Astrocyte (in vitro differentiated cells and primary cell): Measurements from ENCODE around the gene LAS1L. TPM values are rescaled to one million over a fixed set of nuclear protein-coding genes. Genes with fewer than 3 reads are reported as not detected.

Experiments
- DNase-seq: peaks from one replicate; pipeline ENCODE4 v3.0.0-alpha.2; 2010; ENCODE audit warnings: low read depth
- FAIRE-seq: peaks from 2 replicates; lab custom pipeline; 2011; peaks lifted over from hg19 to GRCh38; lab: Jason Lieb, UNC
- H2AFZ ChIP-seq: 2 replicates; pipeline ENCODE4 v1.6.0; 2012; ENCODE audit warnings: low read depth, low read length, inconsistent platforms
- H3K27ac ChIP-seq: 2 replicates; pipeline ENCODE4 v1.5.1; 2011; ENCODE audit warnings: low read depth, low read length, inconsistent platforms
- H3K27me3 ChIP-seq: 2 replicates; pipeline ENCODE4 v1.6.0; 2011; ENCODE audit warnings: low read length, inconsistent platforms; ENCODE audit not compliant: insufficient read depth
- H3K36me3 ChIP-seq: 2 replicates; pipeline ENCODE4 v1.5.1; 2011; ENCODE audit warnings: low read length, inconsistent platforms; ENCODE audit not compliant: insufficient read depth
- H3K4me1 ChIP-seq: 2 replicates; pipeline ENCODE4 v1.5.1; 2011; ENCODE audit warnings: low read length, inconsistent platforms; ENCODE audit not compliant: insufficient read depth
- H3K4me2 ChIP-seq: 2 replicates; pipeline ENCODE4 v1.6.0; 2012; ENCODE audit warnings: low read length, inconsistent platforms
- H3K4me3 ChIP-seq: 2 replicates; pipeline ENCODE4 v1.5.1; 2011; ENCODE audit warnings: low read depth, mild to moderate bottlenecking, low read length, inconsistent platforms; ENCODE audit not compliant: insufficient read depth
- H3K79me2 ChIP-seq: 2 replicates; pipeline ENCODE4 v1.6.0; 2012; ENCODE audit warnings: mild to moderate bottlenecking, low read length, inconsistent platforms; ENCODE audit not compliant: insufficient read depth
- H3K9ac ChIP-seq: 2 replicates; pipeline ENCODE4 v1.6.0; 2012; ENCODE audit warnings: mild to moderate bottlenecking, low read length, inconsistent platforms
- H3K9me3 ChIP-seq: 2 replicates; pipeline ENCODE4 v1.5.1; 2012; ENCODE audit warnings: low read depth, mild to moderate bottlenecking, low read length, inconsistent platforms; ENCODE audit not compliant: insufficient read depth
- H4K20me1 ChIP-seq: 2 replicates; pipeline ENCODE4 v1.6.0; 2012; ENCODE audit warnings: low read length, inconsistent platforms; ENCODE audit not compliant: insufficient read depth
- H3K27ac Mint-ChIP-seq: one replicate; pipeline ENCODE4 v1.8.0; 2021; ENCODE audit warnings: mild to moderate bottlenecking, mixed read lengths; ENCODE audit not compliant: unreplicated experiment
- H3K27me3 Mint-ChIP-seq: one replicate; pipeline ENCODE4 v1.8.0; 2021; ENCODE audit warnings: low read depth, mixed read lengths; ENCODE audit not compliant: unreplicated experiment
- H3K36me3 Mint-ChIP-seq: one replicate; pipeline ENCODE4 v1.8.0; 2021; ENCODE audit warnings: low read depth, mixed read lengths; ENCODE audit not compliant: unreplicated experiment
- H3K4me1 Mint-ChIP-seq: one replicate; pipeline ENCODE4 v1.8.0; 2021; ENCODE audit warnings: low read depth, mixed read lengths; ENCODE audit not compliant: unreplicated experiment
- H3K4me3 Mint-ChIP-seq: one replicate; pipeline ENCODE4 v1.8.0; 2021; ENCODE audit warnings: mild to moderate bottlenecking, moderate library complexity, mixed read lengths; ENCODE audit not compliant: unreplicated experiment
- H3K9me3 Mint-ChIP-seq: one replicate; pipeline ENCODE4 v1.8.0; 2021; ENCODE audit warnings: mild to moderate bottlenecking, mixed read lengths; ENCODE audit not compliant: unreplicated experiment
- CTCF ChIP-seq: IDR thresholded peaks from 2 replicates; pipeline ENCODE4 v1.5.1; 2011; ENCODE audit warnings: low read depth, mild to moderate bottlenecking, inconsistent platforms, low read length, moderate library complexity; ENCODE audit not compliant: insufficient read depth
- EZH2 ChIP-seq: IDR thresholded peaks from 2 replicates; pipeline ENCODE4 v1.6.1; 2012; ENCODE audit warnings: mild to moderate bottlenecking, low read length, inconsistent platforms; ENCODE audit not compliant: insufficient read depth
- total RNA-seq: library from RNA; stranded (reverse); gene quantifications from 2 replicates; pipeline ENCODE4 v1.2.1, GENCODE V29; 2021

LAS1L gene
- total RNA-seq, 1 donor from 2014 or later: 35.4 TPM

GRCh38 chrX:65545456-65545855, 10.9 kb upstream of the LAS1L start:
- H3K79me2 ChIP-seq: no peaks in the 10 kb centered on the region
- no peak for FAIRE-seq
- TF ChIP-seq CTCF (no peak), EZH2 (no peak)
- no peaks in the 10 kb centered on the region for H4K20me1 ChIP-seq
- H3K36me3 Mint-ChIP-seq: no peaks in the 10 kb centered on the region
- no peak overlapping the region for H3K27ac ChIP-seq
- no peaks in the 10 kb centered on the region for H3K9me3 ChIP-seq
- no peak overlapping the region for H3K9ac ChIP-seq
- no peak for DNase-seq
- H3K4me3 ChIP-seq: no peak overlapping the region
- no peaks in the 10 kb centered on the region for H3K36me3 ChIP-seq
- no peak overlapping the region for H3K4me2 ChIP-seq
- H3K4me1 ChIP-seq: no peaks in the 10 kb centered on the region
- no peaks in the 10 kb centered on the region for H3K27me3 ChIP-seq
- H3K4me3 Mint-ChIP-seq: no peak overlapping the region
- H3K27ac Mint-ChIP-seq: no peak overlapping the region
- H3K27me3 Mint-ChIP-seq: no peaks in the 10 kb centered on the region
- no peaks in the 10 kb centered on the region for H3K9me3 Mint-ChIP-seq
- no peak overlapping the region for H2AFZ ChIP-seq
- H3K4me1 Mint-ChIP-seq: no peaks in the 10 kb centered on the region

- Histone ChIP-seq H3K79me2 (peaks cover 24% of the 10 kb centered on the region), H3K27ac (no peak overlapping the region), H3K4me3 (no peak overlapping the region), H3K9me3 (no peaks in the 10 kb centered on the region), H4K20me1 (peaks cover 8% of the 10 kb centered on the region), H3K27me3 (no peaks in the 10 kb centered on the region), H2AFZ (peak overlapping the region; percentile 41), H3K36me3 (peaks cover 4% of the 10 kb centered on the region), H3K4me1 (peaks cover 7% of the 10 kb centered on the region), H3K4me2 (no peak overlapping the region), H3K9ac (no peak overlapping the region)
- H3K27me3 Mint-ChIP-seq: no peaks in the 10 kb centered on the region
- H3K4me3 Mint-ChIP-seq: no peak overlapping the region
- no peaks in the 10 kb centered on the region for H3K9me3 Mint-ChIP-seq
- H3K27ac Mint-ChIP-seq: no peak overlapping the region
- no peak for DNase-seq
- peaks cover 11% of the 10 kb centered on the region for H3K4me1 Mint-ChIP-seq
- FAIRE-seq: peak; percentile 69
- TF ChIP-seq EZH2 (no peak), CTCF (no peak)
- peaks cover 1% of the 10 kb centered on the region for H3K36me3 Mint-ChIP-seq
Measured at GRCh38 chrX:65537229-65537628, 2.6 kb upstream of the LAS1L start.

- Mint-ChIP-seq H3K9me3 (no peaks in the 10 kb centered on the region), H3K36me3 (peaks cover 6% of the 10 kb centered on the region), H3K27ac (no peak overlapping the region), H3K27me3 (no peaks in the 10 kb centered on the region), H3K4me1 (peaks cover 12% of the 10 kb centered on the region), H3K4me3 (no peak overlapping the region)
- Histone ChIP-seq H3K27me3 (no peaks in the 10 kb centered on the region), H3K36me3 (peaks cover 4% of the 10 kb centered on the region), H3K4me1 (peaks cover 7% of the 10 kb centered on the region), H3K9me3 (no peaks in the 10 kb centered on the region), H3K4me2 (no peak overlapping the region), H3K9ac (no peak overlapping the region), H2AFZ (no peak overlapping the region), H3K4me3 (no peak overlapping the region), H4K20me1 (peaks cover 8% of the 10 kb centered on the region), H3K27ac (no peak overlapping the region), H3K79me2 (peaks cover 30% of the 10 kb centered on the region)
- no peak for FAIRE-seq
- TF ChIP-seq EZH2 (no peak), CTCF (no peak)
- DNase-seq: no peak
Measured at GRCh38 chrX:65536291-65536690, 1.7 kb upstream of the LAS1L start.
